HEK293 (cell line): Measurements from ENCODE around the gene BTBD3.

ENCODE experiments used
- CTCF ChIA-PET: fragments of 350-600 bp; formaldehyde crosslinking; extraction: SDS; loops from one replicate; lab custom pipeline; 2021; ENCODE audit warnings: antibody characterized with exemption; lab: Yijun Ruan, JAX
- POLR2A ChIA-PET: fragments of 300-600 bp; formaldehyde crosslinking; extraction: SDS; loops from one replicate; lab custom pipeline; 2020; ENCODE audit warnings: antibody characterized with exemption, inconsistent platforms; lab: Yijun Ruan, JAX
- H3K27ac ChIP-seq: fragments of 200-500 bp; sonication (Bioruptor generic); 2 replicates; pipeline ENCODE4 v1.5.1; 2014; ENCODE audit warnings: low read depth, low read length, control low read depth, inconsistent platforms; ENCODE audit errors: extremely low read depth
- H3K36me3 ChIP-seq, 2 experiments: fragments of 200-500 bp in 1 of 2; sonication (Bioruptor generic) in 1 of 2; 1 replicate in 1 of 2; 2 replicates in 1 of 2; pipeline ENCODE4 v1.5.1; 2014 to 2017; ENCODE audit warnings: inconsistent platforms in 2 of 2, low read length in 2 of 2; ENCODE audit not compliant: control insufficient read depth in 2 of 2, insufficient read depth in 1 of 2
- H3K4me1 ChIP-seq: fragments of 200-500 bp; sonication (Bioruptor generic); 2 replicates; pipeline ENCODE4 v1.5.1; 2014; ENCODE audit warnings: mild to moderate bottlenecking, low read length, inconsistent platforms; ENCODE audit not compliant: control insufficient read depth, insufficient read depth
- H3K4me3 ChIP-seq: 2 replicates; pipeline ENCODE4 v1.5.1; 2011; ENCODE audit warnings: low read depth, mild to moderate bottlenecking, control low read depth, low read length, moderate library complexity
- H3K9me3 ChIP-seq: fragments of 200-500 bp; sonication (Bioruptor generic); 2 replicates; pipeline ENCODE4 v1.5.1; 2014; ENCODE audit warnings: low read depth, low read length, inconsistent platforms; ENCODE audit not compliant: control insufficient read depth, insufficient read depth
- BCL11A ChIP-seq: fragments of 450-650 bp; formaldehyde crosslinking; IDR thresholded peaks from 2 replicates; pipeline ENCODE4 v1.5.1; 2016; ENCODE audit warnings: low read depth, missing biosample characterization, missing genetic modification characterization
- FEZF1 ChIP-seq: fragments of 450-650 bp; formaldehyde crosslinking; IDR thresholded peaks from 2 replicates; pipeline ENCODE4 v1.5.1; 2016; ENCODE audit warnings: missing biosample characterization, missing genetic modification characterization
- GLIS1 ChIP-seq: fragments of 450-650 bp; formaldehyde crosslinking; IDR thresholded peaks from 2 replicates; pipeline ENCODE4 v1.5.1; 2016; ENCODE audit warnings: missing biosample characterization, missing genetic modification characterization
- OSR2 ChIP-seq: fragments of 450-650 bp; formaldehyde crosslinking; IDR thresholded peaks from 2 replicates; pipeline ENCODE4 v1.5.1; 2016; ENCODE audit warnings: missing biosample characterization, missing genetic modification characterization
- SCRT2 ChIP-seq: fragments of 450-650 bp; formaldehyde crosslinking; IDR thresholded peaks from 2 replicates; pipeline ENCODE4 v1.5.1; 2016; ENCODE audit warnings: missing biosample characterization, missing genetic modification characterization
- SP2 ChIP-seq: fragments of 450-650 bp; formaldehyde crosslinking; IDR thresholded peaks from 2 replicates; pipeline ENCODE4 v1.5.1; 2016; ENCODE audit warnings: missing biosample characterization, missing genetic modification characterization
- ZBTB8A ChIP-seq: fragments of 450-650 bp; formaldehyde crosslinking; IDR thresholded peaks from 2 replicates; pipeline ENCODE4 v1.5.1; 2016; ENCODE audit warnings: missing biosample characterization, missing genetic modification characterization
- ZIC2 ChIP-seq: fragments of 450-650 bp; formaldehyde crosslinking; IDR thresholded peaks from 2 replicates; pipeline ENCODE4 v1.5.1; 2016; ENCODE audit warnings: missing biosample characterization, missing genetic modification characterization
- ZNF23 ChIP-seq: fragments of 450-650 bp; formaldehyde crosslinking; IDR thresholded peaks from 2 replicates; pipeline ENCODE4 v1.5.1; 2016; ENCODE audit warnings: missing biosample characterization, missing genetic modification characterization, borderline replicate concordance
- ZNF24 ChIP-seq: fragments of 450-650 bp; formaldehyde crosslinking; IDR thresholded peaks from 2 replicates; pipeline ENCODE4 v1.5.1; 2016; ENCODE audit warnings: missing biosample characterization, missing genetic modification characterization
- ZNF558 ChIP-seq: fragments of 450-650 bp; formaldehyde crosslinking; IDR thresholded peaks from 2 replicates; pipeline ENCODE4 v1.5.1; 2016; ENCODE audit warnings: missing biosample characterization, missing genetic modification characterization
- ZNF596 ChIP-seq: fragments of 450-650 bp; IDR thresholded peaks from 2 replicates; pipeline ENCODE4 v1.5.0; 2018; ENCODE audit warnings: missing biosample characterization, mild to moderate bottlenecking, missing genetic modification characterization, moderate library complexity
- ZNF629 ChIP-seq: fragments of 450-650 bp; formaldehyde crosslinking; IDR thresholded peaks from 2 replicates; pipeline ENCODE4 v1.5.1; 2017; ENCODE audit warnings: missing biosample characterization, missing genetic modification characterization
- ZNF660 ChIP-seq: fragments of 450-650 bp; IDR thresholded peaks from 2 replicates; pipeline ENCODE4 v1.5.1; 2018; ENCODE audit warnings: missing biosample characterization, mild to moderate bottlenecking, missing genetic modification characterization
- ZNF792 ChIP-seq: fragments of 450-650 bp; formaldehyde crosslinking; IDR thresholded peaks from 2 replicates; pipeline ENCODE4 v1.5.1; 2016; ENCODE audit warnings: missing biosample characterization, missing genetic modification characterization
- ZNF830 ChIP-seq: fragments of 450-650 bp; IDR thresholded peaks from 2 replicates; pipeline ENCODE4 v1.5.0; 2018; ENCODE audit warnings: missing biosample characterization, missing genetic modification characterization, low read depth, mild to moderate bottlenecking, moderate library complexity
- ZNF843 ChIP-seq: fragments of 450-650 bp; formaldehyde crosslinking; IDR thresholded peaks from 2 replicates; pipeline ENCODE4 v1.5.1; 2016; ENCODE audit warnings: missing biosample characterization, missing genetic modification characterization
- TF ChIP-seq, protein P1 (sequence below): fragments of 450-650 bp; formaldehyde crosslinking; IDR thresholded peaks from 2 replicates; pipeline ENCODE4 v1.5.1; 2016; ENCODE audit warnings: missing biosample characterization, missing genetic modification characterization, borderline replicate concordance
- TF ChIP-seq, protein P2 (sequence below): fragments of 450-650 bp; formaldehyde crosslinking; IDR thresholded peaks from 2 replicates; pipeline ENCODE4 v1.5.1; 2016; ENCODE audit warnings: missing biosample characterization, missing genetic modification characterization
- TF ChIP-seq, protein P3 (sequence below): fragments of 450-650 bp; formaldehyde crosslinking; optimal IDR thresholded peaks from 2 replicates; pipeline ENCODE3; 2016; ENCODE audit warnings: missing biosample characterization, mild to moderate bottlenecking, missing genetic modification characterization
- TF ChIP-seq, protein P4 (sequence below): fragments of 450-650 bp; formaldehyde crosslinking; IDR thresholded peaks from 2 replicates; pipeline ENCODE4 v1.5.1; 2017; ENCODE audit warnings: missing biosample characterization, mild to moderate bottlenecking, missing genetic modification characterization, moderate library complexity

Gene BTBD3

DNA sequence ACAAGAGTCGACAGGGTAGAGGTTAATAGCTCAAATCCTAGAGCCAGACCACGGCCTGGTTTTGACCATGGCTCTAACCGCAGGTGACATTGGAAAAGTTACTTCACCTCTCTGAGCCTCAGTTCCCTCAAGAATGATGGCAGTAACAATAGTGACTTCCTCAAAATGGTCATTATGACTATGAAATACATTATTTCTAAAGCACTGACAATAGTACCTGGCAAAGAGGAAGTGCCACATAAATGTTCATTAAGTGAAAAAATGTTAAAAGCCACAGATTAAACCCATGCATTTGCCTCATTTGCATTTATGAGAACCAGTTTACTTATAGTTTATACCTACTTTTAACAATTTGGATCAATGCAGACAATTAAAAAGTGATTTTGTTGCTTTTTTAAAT, 12.3 kb downstream of the BTBD3 start (continued):
- no peak for TF ChIP-seq ZNF792 (tag by site-specific recombination)
- TF ChIP-seq, protein P1, sequence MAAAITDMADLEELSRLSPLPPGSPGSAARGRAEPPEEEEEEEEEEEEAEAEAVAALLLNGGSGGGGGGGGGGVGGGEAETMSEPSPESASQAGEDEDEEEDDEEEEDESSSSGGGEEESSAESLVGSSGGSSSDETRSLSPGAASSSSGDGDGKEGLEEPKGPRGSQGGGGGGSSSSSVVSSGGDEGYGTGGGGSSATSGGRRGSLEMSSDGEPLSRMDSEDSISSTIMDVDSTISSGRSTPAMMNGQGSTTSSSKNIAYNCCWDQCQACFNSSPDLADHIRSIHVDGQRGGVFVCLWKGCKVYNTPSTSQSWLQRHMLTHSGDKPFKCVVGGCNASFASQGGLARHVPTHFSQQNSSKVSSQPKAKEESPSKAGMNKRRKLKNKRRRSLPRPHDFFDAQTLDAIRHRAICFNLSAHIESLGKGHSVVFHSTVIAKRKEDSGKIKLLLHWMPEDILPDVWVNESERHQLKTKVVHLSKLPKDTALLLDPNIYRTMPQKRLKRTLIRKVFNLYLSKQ (tag by site-specific recombination) = no peak
- no peak for TF ChIP-seq ZNF558 (tag by site-specific recombination)
- no peak for TF ChIP-seq ZNF830 (tag by site-specific recombination)
- TF ChIP-seq, protein P2, sequence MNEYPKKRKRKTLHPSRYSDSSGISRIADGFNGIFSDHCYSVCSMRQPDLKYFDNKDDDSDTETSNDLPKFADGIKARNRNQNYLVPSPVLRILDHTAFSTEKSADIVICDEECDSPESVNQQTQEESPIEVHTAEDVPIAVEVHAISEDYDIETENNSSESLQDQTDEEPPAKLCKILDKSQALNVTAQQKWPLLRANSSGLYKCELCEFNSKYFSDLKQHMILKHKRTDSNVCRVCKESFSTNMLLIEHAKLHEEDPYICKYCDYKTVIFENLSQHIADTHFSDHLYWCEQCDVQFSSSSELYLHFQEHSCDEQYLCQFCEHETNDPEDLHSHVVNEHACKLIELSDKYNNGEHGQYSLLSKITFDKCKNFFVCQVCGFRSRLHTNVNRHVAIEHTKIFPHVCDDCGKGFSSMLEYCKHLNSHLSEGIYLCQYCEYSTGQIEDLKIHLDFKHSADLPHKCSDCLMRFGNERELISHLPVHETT (tag by site-specific recombination) = no peak
- TF ChIP-seq BCL11A (tag by site-specific recombination) = no peak

DNA sequence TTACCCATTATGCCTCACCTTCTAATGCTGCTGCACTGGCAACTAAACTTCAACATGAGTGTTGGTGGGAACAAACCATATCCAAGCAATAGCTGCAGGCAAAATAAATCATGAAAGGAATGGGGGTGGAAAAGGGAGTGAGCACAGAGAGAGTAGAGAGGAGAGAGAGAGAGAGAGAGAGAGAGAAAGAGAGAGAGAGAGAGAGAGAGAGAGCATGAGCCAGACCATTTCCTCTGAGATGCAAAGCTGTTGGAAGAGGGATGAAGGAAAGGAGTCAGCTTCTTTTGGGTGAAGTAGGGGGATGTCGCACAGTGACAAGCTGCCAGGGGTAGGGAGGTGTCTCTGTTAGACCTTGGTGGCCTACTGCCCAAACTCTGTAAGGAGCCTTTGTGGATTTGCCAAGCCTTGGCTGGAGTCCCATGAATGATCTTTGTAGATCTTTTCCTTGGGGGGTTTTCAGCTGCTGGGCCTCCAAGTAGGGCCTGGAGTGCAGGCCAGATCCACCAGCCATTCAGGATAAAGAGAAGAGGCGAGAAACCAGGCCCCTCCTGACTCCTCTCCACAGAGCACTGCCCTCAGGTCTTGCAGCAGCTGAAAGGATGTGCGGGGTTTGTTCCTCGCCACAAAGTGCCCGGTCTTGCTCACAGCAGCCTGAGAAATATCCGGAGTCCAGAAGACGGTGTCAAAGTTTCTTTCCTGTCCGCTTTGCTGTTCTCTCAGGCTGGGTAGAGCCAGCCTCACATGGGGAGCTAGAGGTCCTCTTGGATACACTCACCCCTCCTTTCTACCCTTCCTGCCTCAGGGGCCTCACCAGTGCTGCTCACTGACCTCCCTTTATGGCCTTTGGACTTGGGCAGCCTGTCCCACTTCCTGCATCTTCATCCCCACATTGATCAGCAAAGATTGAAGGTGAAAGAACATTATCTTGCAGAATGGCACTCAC, 17.8 kb downstream of the BTBD3 start:
- H3K27ac ChIP-seq = no peak overlapping the region
- H3K4me1 ChIP-seq = no peaks in the 10 kb centered on the region
- TF ChIP-seq, protein P3, sequence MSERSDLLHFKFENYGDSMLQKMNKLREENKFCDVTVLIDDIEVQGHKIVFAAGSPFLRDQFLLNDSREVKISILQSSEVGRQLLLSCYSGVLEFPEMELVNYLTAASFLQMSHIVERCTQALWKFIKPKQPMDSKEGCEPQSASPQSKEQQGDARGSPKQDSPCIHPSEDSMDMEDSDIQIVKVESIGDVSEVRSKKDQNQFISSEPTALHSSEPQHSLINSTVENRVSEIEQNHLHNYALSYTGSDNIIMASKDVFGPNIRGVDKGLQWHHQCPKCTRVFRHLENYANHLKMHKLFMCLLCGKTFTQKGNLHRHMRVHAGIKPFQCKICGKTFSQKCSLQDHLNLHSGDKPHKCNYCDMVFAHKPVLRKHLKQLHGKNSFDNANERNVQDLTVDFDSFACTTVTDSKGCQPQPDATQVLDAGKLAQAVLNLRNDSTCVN = no peak
- TF ChIP-seq ZNF596 (tag by site-specific recombination) (peak; percentile 95), ZNF843 (no peak)
- TF ChIP-seq, all 188 proteins: peak for 1
- ChIA-PET POLR2A (interaction anchor here (0.6 kb wide), 2 partner anchors 39 to 1580 kb away, joined by 3 to 4 read pairs; no protein-coding TSS in a partner anchor), CTCF (interaction anchor here (0.6 kb wide), 1 partner anchor 75 kb away, joined by 3 read pairs; no protein-coding TSS in a partner anchor)
- Histone ChIP-seq H3K4me3 (no peak overlapping the region), H3K9me3 (no peaks in the 10 kb centered on the region), H3K36me3 (no peaks in the 10 kb centered on the region)

DNA sequence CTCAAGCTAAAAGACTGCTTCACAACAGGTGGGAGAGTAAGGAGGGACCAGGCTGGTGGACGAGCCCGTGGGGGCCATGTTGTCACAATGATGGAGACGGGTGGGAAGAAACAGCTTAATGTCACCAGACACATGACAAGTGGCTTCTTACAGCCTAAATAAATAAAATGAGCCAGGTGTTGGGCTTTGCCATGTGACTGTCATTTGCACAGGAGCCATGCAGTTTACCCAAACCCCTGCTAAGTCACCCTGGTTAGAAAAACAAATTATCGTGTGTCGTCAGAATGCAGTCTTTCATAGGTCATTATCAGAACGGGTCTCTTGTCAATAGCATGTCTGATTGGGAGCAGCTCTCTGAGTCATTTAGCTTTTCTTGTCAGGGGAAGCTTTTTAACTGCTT, 18.5 kb downstream of the BTBD3 start:
- ChIA-PET CTCF (interaction anchor here (0.6 kb wide), 2 partner anchors 75 to 149 kb away, joined by 3 read pairs; no protein-coding TSS in a partner anchor), POLR2A (no interaction called here)
- TF ChIP-seq ZIC2 = peak; percentile 42; the same call in 1 of the 2 replicates
- TF ChIP-seq GLIS1 (tag by site-specific recombination) = peak; percentile 83
- TF ChIP-seq ZNF660 = no peak
- TF ChIP-seq ZBTB8A = no peak
- no peak for TF ChIP-seq ZNF23 (tag by site-specific recombination)
- TF ChIP-seq SCRT2 (tag by site-specific recombination) = 0 out of 2 replicates have a peak, but pooled peaks have one; percentile 42
- peak; percentile 22; the same call in 1 of the 2 replicates for TF ChIP-seq OSR2 (tag by site-specific recombination)
- 0 out of 2 replicates have a peak, but pooled peaks have one; percentile 21 for TF ChIP-seq ZNF629 (tag by site-specific recombination)
- TF ChIP-seq, protein P4, sequence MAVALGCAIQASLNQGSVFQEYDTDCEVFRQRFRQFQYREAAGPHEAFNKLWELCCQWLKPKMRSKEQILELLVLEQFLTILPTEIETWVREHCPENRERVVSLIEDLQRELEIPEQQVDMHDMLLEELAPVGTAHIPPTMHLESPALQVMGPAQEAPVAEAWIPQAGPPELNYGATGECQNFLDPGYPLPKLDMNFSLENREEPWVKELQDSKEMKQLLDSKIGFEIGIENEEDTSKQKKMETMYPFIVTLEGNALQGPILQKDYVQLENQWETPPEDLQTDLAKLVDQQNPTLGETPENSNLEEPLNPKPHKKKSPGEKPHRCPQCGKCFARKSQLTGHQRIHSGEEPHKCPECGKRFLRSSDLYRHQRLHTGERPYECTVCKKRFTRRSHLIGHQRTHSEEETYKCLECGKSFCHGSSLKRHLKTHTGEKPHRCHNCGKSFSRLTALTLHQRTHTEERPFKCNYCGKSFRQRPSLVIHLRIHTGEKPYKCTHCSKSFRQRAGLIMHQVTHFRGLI (tag by site-specific recombination) = peak; percentile 59
- TF ChIP-seq FEZF1 (tag by site-specific recombination) = peak; percentile 7; the same call in 1 of the 2 replicates
- TF ChIP-seq ZNF24 (tag by site-specific recombination) = no peak
- TF ChIP-seq SP2 (tag by site-specific recombination) = no peak
- Histone ChIP-seq H3K4me3 (no peak overlapping the region), H3K4me1 (no peaks in the 10 kb centered on the region), H3K36me3 (no peaks in the 10 kb centered on the region), H3K9me3 (no peaks in the 10 kb centered on the region), H3K27ac (no peak overlapping the region)
